SJSA1 (cell line): ENCODE data around the gene KIAA1671. TPM values are rescaled to one million over a fixed set of nuclear protein-coding genes. Genes with fewer than 3 reads are reported as not detected.

ENCODE experiments used
- DNase-seq, 2 experiments: peaks; one replicate each; pipeline ENCODE4 v3.0.0-alpha.2; 2015 to 2020; ENCODE audit warnings: low spot score in 2 of 2, low read depth in 1 of 2
- H3K27ac ChIP-seq: fragments of 250-450 bp; sonication (Bioruptor Pico); 2 replicates; pipeline ENCODE4 v1.5.1; 2020; ENCODE audit warnings: mild to moderate bottlenecking, moderate library complexity
- H3K27me3 ChIP-seq: fragments of 250-450 bp; sonication (Bioruptor Pico); replicated peaks from 2 replicates; pipeline ENCODE4 v1.5.1; 2020; ENCODE audit warnings: mild to moderate bottlenecking, moderate library complexity
- H3K36me3 ChIP-seq: fragments of 250-450 bp; sonication (Bioruptor Pico); 2 replicates; pipeline ENCODE4 v1.5.1; 2020; ENCODE audit warnings: mild to moderate bottlenecking
- H3K4me1 ChIP-seq: fragments of 250-450 bp; sonication (Bioruptor Pico); replicated peaks from 2 replicates; pipeline ENCODE4 v1.6.1; 2021; ENCODE audit warnings: mild to moderate bottlenecking
- H3K4me3 ChIP-seq: fragments of 250-450 bp; sonication (Bioruptor Pico); 2 replicates; pipeline ENCODE4 v1.5.1; 2020; ENCODE audit warnings: mild to moderate bottlenecking
- H3K9me3 ChIP-seq: fragments of 250-450 bp; sonication (Bioruptor Pico); replicated peaks from 2 replicates; pipeline ENCODE4 v1.5.1; 2020; ENCODE audit warnings: mild to moderate bottlenecking
- total RNA-seq: library from RNA; depleted of rRNA; stranded (reverse); fragments of >200 nt; shearing (Covaris generic); gene quantifications from 2 replicates; pipeline ENCODE4 v1.2.3, GENCODE V29; 2014

KIAA1671 gene
- total RNA-seq, 1 experiment from 2014 or later: 0.03 TPM

- Histone ChIP-seq H3K4me3 (no peak overlapping the region), H3K4me1 (no peaks in the 10 kb centered on the region), H3K27me3 (no peaks in the 10 kb centered on the region), H3K36me3 (no peaks in the 10 kb centered on the region), H3K27ac (no peak overlapping the region), H3K9me3 (no peaks in the 10 kb centered on the region)
- DNase-seq: no peak
These were observed 25.1 kb downstream of the KIAA1671 start for GRCh38 chr22:24977370-24978221.

GRCh38 chr22:24978308-24978707 lies 25.8 kb downstream of the KIAA1671 start:
- Histone ChIP-seq H3K4me1 (no peaks in the 10 kb centered on the region), H3K4me3 (no peak overlapping the region), H3K9me3 (no peaks in the 10 kb centered on the region), H3K27me3 (no peaks in the 10 kb centered on the region), H3K27ac (no peak overlapping the region), H3K36me3 (no peaks in the 10 kb centered on the region)
- DNase-seq: no peak

- no peak for DNase-seq
- no peaks in the 10 kb centered on the region for H3K27me3 ChIP-seq
- peaks cover 9% of the 10 kb centered on the region for H3K4me1 ChIP-seq
- no peak overlapping the region for H3K4me3 ChIP-seq
- H3K9me3 ChIP-seq: no peaks in the 10 kb centered on the region
- no peak overlapping the region for H3K27ac ChIP-seq
- no peaks in the 10 kb centered on the region for H3K36me3 ChIP-seq
These were observed 28.6 kb downstream of the KIAA1671 start for GRCh38 chr22:24981066-24981465.

- no peaks in the 10 kb centered on the region for H3K9me3 ChIP-seq
- DNase-seq: no peak
- no peak overlapping the region for H3K27ac ChIP-seq
- no peaks in the 10 kb centered on the region for H3K36me3 ChIP-seq
- H3K4me1 ChIP-seq: peaks cover 10% of the 10 kb centered on the region
- H3K4me3 ChIP-seq: no peak overlapping the region
- H3K27me3 ChIP-seq: no peaks in the 10 kb centered on the region
These were observed 29.1 kb downstream of the KIAA1671 start for GRCh38 chr22:24981656-24982055.

GRCh38 chr22:24982301-24983056 lies 30.0 kb downstream of the KIAA1671 start:
- no peak for DNase-seq
- H3K4me1 ChIP-seq: peaks cover 10% of the 10 kb centered on the region
- H3K9me3 ChIP-seq: no peaks in the 10 kb centered on the region
- H3K36me3 ChIP-seq: no peaks in the 10 kb centered on the region
- H3K27ac ChIP-seq: no peak overlapping the region
- no peaks in the 10 kb centered on the region for H3K27me3 ChIP-seq
- H3K4me3 ChIP-seq: no peak overlapping the region

- no peak for DNase-seq
- Histone ChIP-seq H3K27ac (no peak overlapping the region), H3K4me3 (no peak overlapping the region), H3K9me3 (no peaks in the 10 kb centered on the region), H3K4me1 (peaks cover 10% of the 10 kb centered on the region), H3K27me3 (no peaks in the 10 kb centered on the region), H3K36me3 (no peaks in the 10 kb centered on the region)
These were observed 30.6 kb downstream of the KIAA1671 start for GRCh38 chr22:24983151-24983550.

GRCh38 chr22:24984122-24984521 lies 31.6 kb downstream of the KIAA1671 start:
- no peaks in the 10 kb centered on the region for H3K36me3 ChIP-seq
- DNase-seq: no peak

GRCh38 chr22:24985826-24986214 lies 33.3 kb downstream of the KIAA1671 start:
- H3K9me3 ChIP-seq: no peaks in the 10 kb centered on the region
- H3K27ac ChIP-seq: peak overlapping the region; percentile 74
- peak; percentile 54 to 63 for DNase-seq
- H3K4me3 ChIP-seq: no peak overlapping the region
- H3K4me1 ChIP-seq: peaks cover 22% of the 10 kb centered on the region
- H3K27me3 ChIP-seq: no peaks in the 10 kb centered on the region
- no peaks in the 10 kb centered on the region for H3K36me3 ChIP-seq

More at GRCh38 chr22:24984122-24984521, 31.6 kb downstream of the KIAA1671 start:
- Histone ChIP-seq H3K4me3 (no peak overlapping the region), H3K27me3 (no peaks in the 10 kb centered on the region), H3K27ac (no peak overlapping the region), H3K4me1 (peaks cover 10% of the 10 kb centered on the region), H3K9me3 (no peaks in the 10 kb centered on the region)

GRCh38 chr22:24986816-24987215 lies 34.3 kb downstream of the KIAA1671 start:
- Histone ChIP-seq H3K4me1 (peaks cover 32% of the 10 kb centered on the region), H3K36me3 (no peaks in the 10 kb centered on the region), H3K27me3 (no peaks in the 10 kb centered on the region), H3K9me3 (no peaks in the 10 kb centered on the region), H3K4me3 (no peak overlapping the region), H3K27ac (no peak overlapping the region)
- no peak for DNase-seq

GRCh38 chr22:24989135-24989534 lies 36.6 kb downstream of the KIAA1671 start:
- Histone ChIP-seq H3K27me3 (no peaks in the 10 kb centered on the region), H3K27ac (no peak overlapping the region), H3K4me3 (no peak overlapping the region), H3K4me1 (peaks cover 37% of the 10 kb centered on the region), H3K36me3 (no peaks in the 10 kb centered on the region), H3K9me3 (no peaks in the 10 kb centered on the region)
- no peak for DNase-seq

- H3K36me3 ChIP-seq: no peaks in the 10 kb centered on the region
- peaks cover 37% of the 10 kb centered on the region for H3K4me1 ChIP-seq
- H3K9me3 ChIP-seq: no peaks in the 10 kb centered on the region
- no peaks in the 10 kb centered on the region for H3K27me3 ChIP-seq
- no peak overlapping the region for H3K27ac ChIP-seq
- H3K4me3 ChIP-seq: no peak overlapping the region
- no peak for DNase-seq
These were observed 37.0 kb downstream of the KIAA1671 start for GRCh38 chr22:24989541-24989951.

GRCh38 chr22:24990344-24990905 lies 37.9 kb downstream of the KIAA1671 start:
- H3K4me3 ChIP-seq: no peak overlapping the region
- no peaks in the 10 kb centered on the region for H3K9me3 ChIP-seq
- no peaks in the 10 kb centered on the region for H3K27me3 ChIP-seq
- H3K4me1 ChIP-seq: peaks cover 35% of the 10 kb centered on the region
- peak overlapping the region; percentile 32; the same call in 1 of the 2 replicates for H3K27ac ChIP-seq
- DNase-seq: no peak
- no peaks in the 10 kb centered on the region for H3K36me3 ChIP-seq

GRCh38 chr22:24992946-24993345 lies 40.4 kb downstream of the KIAA1671 start:
- Histone ChIP-seq H3K27ac (no peak overlapping the region), H3K4me1 (peaks cover 41% of the 10 kb centered on the region), H3K4me3 (no peak overlapping the region), H3K27me3 (no peaks in the 10 kb centered on the region), H3K36me3 (no peaks in the 10 kb centered on the region), H3K9me3 (no peaks in the 10 kb centered on the region)
- DNase-seq: no peak
